ENCODE data around the gene AKAP8L. TPM values are rescaled to one million over a fixed set of nuclear protein-coding genes. Genes with fewer than 3 reads are reported as not detected.

AKAP8L gene
- total and polyA plus RNA-seq, 4 donors = 34.7 to 243 (median 88.6) TPM

GRCh38 chr19:15331419-15332310 is 87.1 kb downstream of the AKAP8L start:
- DNase-seq (peak; percentile 66 to 88), ATAC-seq (ENCODE audit: low FRiP score) (peak; percentile 55)
- Histone ChIP-seq H3K27me3 (ENCODE audit: control insufficient read depth in 1 of 2, insufficient read depth in 2 of 2, low read length in 1 of 2) (no peaks in the 10 kb centered on the region), H3K27ac (ENCODE audit: low read depth in 1 of 2, low read length in 2 of 2) (peak overlapping the region; percentile 99 to 100), H3K36me3 (ENCODE audit: control insufficient read depth in 1 of 2, insufficient read depth in 2 of 2, low read length in 1 of 2) (no peaks in the 10 kb centered on the region), H3K4me1 (ENCODE audit: control insufficient read depth in 1 of 2, insufficient read depth in 2 of 2, low read length in 2 of 2) (peaks cover 0 to 6% of the 10 kb centered on the region in 2 donors), H3K4me3 (ENCODE audit: low read length in 2 of 2) (peak overlapping the region; percentile 99 to 100), H3K9me3 (ENCODE audit: control insufficient read depth, low read length) (no peaks in the 10 kb centered on the region)
- 1% methylated on average over 55 to 122 of the region's 122 CpGs for WGBS, 2 donors
- intact Hi-C loops (cut with DNase I) = loop anchor here in 1 of 2 donors (5.0 kb wide), 2 partner anchors 46 to 64 kb away; partner anchors contain the start of gene AKAP8

DNA sequence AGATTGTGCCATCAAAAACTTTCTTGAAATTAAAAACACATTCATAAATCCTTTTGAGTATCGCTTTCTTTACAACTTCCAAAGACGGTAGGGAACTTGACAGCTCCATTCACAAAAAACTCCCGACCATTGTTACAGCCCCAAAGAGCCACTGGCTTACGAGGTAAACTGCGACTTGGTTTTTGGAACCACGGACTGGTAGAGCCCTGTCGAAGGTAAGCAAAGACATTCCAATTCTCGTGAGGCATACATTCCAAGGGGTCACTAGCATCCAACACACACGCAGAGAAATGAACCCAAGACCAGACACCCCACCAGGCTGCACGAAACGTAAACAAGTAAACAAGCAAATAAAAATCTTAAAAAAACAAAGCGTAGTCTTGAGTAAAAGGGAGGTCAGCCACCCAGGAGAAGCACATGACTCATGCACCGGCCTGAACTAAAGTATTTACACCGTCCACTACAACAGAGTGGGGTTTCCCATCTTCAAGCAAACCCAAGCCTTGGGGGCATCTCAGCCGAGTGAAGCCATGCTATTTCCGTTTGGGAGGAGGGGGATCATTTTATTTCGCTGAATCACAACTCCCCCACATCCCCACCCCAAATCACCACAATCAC is 87.9 kb downstream of the AKAP8L start:
- Histone ChIP-seq H3K4me1 (ENCODE audit: control insufficient read depth in 1 of 2, insufficient read depth in 2 of 2, low read length in 2 of 2) (peaks cover 0 to 7% of the 10 kb centered on the region in 2 donors), H3K4me3 (ENCODE audit: low read length in 2 of 2) (peak overlapping the region; percentile 99 to 100), H3K36me3 (ENCODE audit: control insufficient read depth in 1 of 2, insufficient read depth in 2 of 2, low read length in 1 of 2) (no peaks in the 10 kb centered on the region), H3K9me3 (ENCODE audit: control insufficient read depth, low read length) (no peaks in the 10 kb centered on the region), H3K27ac (ENCODE audit: low read depth in 1 of 2, low read length in 2 of 2) (peak overlapping the region; percentile 91 to 100), H3K27me3 (ENCODE audit: control insufficient read depth in 1 of 2, insufficient read depth in 2 of 2, low read length in 1 of 2) (no peaks in the 10 kb centered on the region)
- intact Hi-C loops (cut with DNase I) = loop anchor here in 1 of 2 donors (5.0 kb wide), 2 partner anchors 46 to 64 kb away; partner anchors contain the start of gene AKAP8
- WGBS, 2 donors = 0 to 1% methylated on average over 17 of the region's 17 CpGs
- peak in 1 of 2 donors; percentile 64 for DNase-seq
- ATAC-seq (ENCODE audit: low FRiP score) = peak; percentile 43

Small RNAs within 50 kb of the gene (microRNA-seq; reads per million reads assigned to microRNA genes)
- gene MIR1470 = 0 reads per million in 2 donors

Other genes starting within 250 kb of the AKAP8L start
- gene NOTCH3, start 218.0 kb downstream of the AKAP8L start, total RNA-seq = 100 to 1,000 TPM; 376 to 423 TPM
- gene NOTCH3, start 218.0 kb downstream of the AKAP8L start, polyA plus RNA-seq = 100 to 1,000 TPM in 1 of 2 donors, 10 to 100 TPM in 1; 23.5 to 160 TPM
- gene EPHX3, start 186.5 kb downstream of the AKAP8L start, total RNA-seq = 1 to 10 TPM in 1 of 2 donors, under 1 TPM in 1; 0.48 to 1.0 TPM
- gene EPHX3, start 186.5 kb downstream of the AKAP8L start, polyA plus RNA-seq = 1 to 10 TPM in 1 of 2 donors, not detected in 1; 1.0 TPM
- 100 to 1,000 TPM; 123 to 126 TPM for gene BRD4, start 86.4 kb downstream of the AKAP8L start, total RNA-seq
- 10 to 100 TPM; 12.3 to 50.6 TPM for gene BRD4, start 86.4 kb downstream of the AKAP8L start, polyA plus RNA-seq
- 10 to 100 TPM; 35.3 to 48.1 TPM for gene AKAP8, start 39.2 kb downstream of the AKAP8L start, total RNA-seq
- 10 to 100 TPM in 1 of 2 donors, 1 to 10 TPM in 1; 7.5 to 22.2 TPM for gene AKAP8, start 39.2 kb downstream of the AKAP8L start, polyA plus RNA-seq
- gene WIZ, start 31.0 kb upstream of the AKAP8L start, total RNA-seq = 10 to 100 TPM; 38.0 to 41.4 TPM
- 10 to 100 TPM in 1 of 2 donors, 1 to 10 TPM in 1; 8.0 to 23.3 TPM for gene WIZ, start 31.0 kb upstream of the AKAP8L start, polyA plus RNA-seq
- gene RASAL3, start 45.6 kb upstream of the AKAP8L start, total RNA-seq = 10 to 100 TPM in 1 of 2 donors, 1 to 10 TPM in 1; 6.3 to 10.9 TPM
- gene RASAL3, start 45.6 kb upstream of the AKAP8L start, polyA plus RNA-seq = 1 to 10 TPM in 1 of 2 donors, under 1 TPM in 1; 0.90 to 3.3 TPM
- gene PGLYRP2, start 60.5 kb upstream of the AKAP8L start, total RNA-seq = not detected
- gene PGLYRP2, start 60.5 kb upstream of the AKAP8L start, polyA plus RNA-seq = not detected
- not detected for gene CYP4F22, start 89.5 kb upstream of the AKAP8L start, total RNA-seq
- not detected for gene CYP4F22, start 89.5 kb upstream of the AKAP8L start, polyA plus RNA-seq
- not detected for gene CYP4F8, start 196.2 kb upstream of the AKAP8L start, total RNA-seq
- gene CYP4F8, start 196.2 kb upstream of the AKAP8L start, polyA plus RNA-seq = not detected
- gene CYP4F3, start 221.9 kb upstream of the AKAP8L start, total RNA-seq = under 1 TPM; 0.71 to 0.90 TPM
- gene CYP4F3, start 221.9 kb upstream of the AKAP8L start, polyA plus RNA-seq = not detected